Measurements from ENCODE around the gene MST1.

The MST1 gene

GRCh38 chr3:49654955-49655556 is 34.2 kb downstream of the MST1 start:
- no peak for DNase-seq

- DNase-seq, result no peak
Measured at GRCh38 chr3:49654176-49654825, 35.0 kb downstream of the MST1 start.

DNA sequence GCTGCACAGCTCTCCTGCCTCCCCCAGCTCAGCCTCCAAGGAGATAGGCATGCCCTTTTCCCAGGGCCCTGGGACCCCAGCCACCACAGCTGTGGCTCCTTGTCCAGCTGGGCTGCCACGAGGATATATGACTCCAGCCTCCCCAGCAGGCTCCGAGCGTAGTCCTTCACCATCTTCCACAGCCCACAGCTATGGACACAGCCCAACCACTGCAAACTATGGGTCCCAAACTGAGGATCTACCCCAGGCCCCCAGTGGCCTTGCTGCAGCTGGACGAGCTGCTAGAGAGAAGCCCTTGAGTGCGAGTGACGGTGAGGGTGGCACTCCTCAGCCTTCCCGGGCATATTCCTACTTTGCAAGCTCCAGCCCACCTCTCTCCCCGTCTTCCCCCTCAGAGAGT is 35.7 kb downstream of the MST1 start:
- no peak for DNase-seq

- no peak for DNase-seq
Measured at GRCh38 chr3:49652903-49653415, 36.3 kb downstream of the MST1 start.

DNA sequence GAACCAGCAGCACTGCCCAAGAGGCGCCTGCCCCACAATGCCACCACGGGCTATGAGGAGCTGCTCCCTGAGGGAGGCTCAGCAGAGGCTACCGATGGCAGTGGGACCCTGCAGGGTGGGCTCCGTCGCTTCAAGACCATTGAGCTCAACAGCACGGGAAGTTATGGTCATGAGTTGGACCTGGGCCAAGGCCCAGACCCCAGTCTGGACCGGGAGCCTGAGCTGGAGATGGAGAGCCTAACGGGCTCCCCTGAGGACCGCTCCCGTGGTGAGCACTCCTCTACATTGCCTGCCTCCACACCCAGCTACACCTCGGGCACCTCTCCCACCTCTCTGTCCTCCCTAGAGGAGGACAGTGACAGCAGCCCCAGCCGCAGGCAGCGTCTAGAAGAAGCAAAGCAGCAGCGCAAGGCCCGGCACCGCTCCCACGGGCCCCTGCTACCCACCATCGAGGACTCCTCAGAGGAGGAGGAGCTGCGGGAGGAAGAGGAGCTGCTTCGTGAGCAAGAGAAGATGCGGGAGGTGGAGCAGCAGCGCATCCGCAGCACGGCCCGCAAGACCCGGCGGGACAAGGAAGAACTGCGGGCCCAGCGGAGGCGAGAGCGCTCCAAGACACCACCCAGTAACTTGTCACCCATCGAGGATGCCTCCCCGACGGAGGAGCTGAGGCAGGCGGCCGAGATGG is 36.9 kb downstream of the MST1 start:
- DNase-seq, result no peak

- DNase-seq, result no peak
Measured at GRCh38 chr3:49650637-49651036, 38.6 kb downstream of the MST1 start.

- no peak for DNase-seq
Measured at GRCh38 chr3:49650177-49650576, 39.1 kb downstream of the MST1 start.

DNA sequence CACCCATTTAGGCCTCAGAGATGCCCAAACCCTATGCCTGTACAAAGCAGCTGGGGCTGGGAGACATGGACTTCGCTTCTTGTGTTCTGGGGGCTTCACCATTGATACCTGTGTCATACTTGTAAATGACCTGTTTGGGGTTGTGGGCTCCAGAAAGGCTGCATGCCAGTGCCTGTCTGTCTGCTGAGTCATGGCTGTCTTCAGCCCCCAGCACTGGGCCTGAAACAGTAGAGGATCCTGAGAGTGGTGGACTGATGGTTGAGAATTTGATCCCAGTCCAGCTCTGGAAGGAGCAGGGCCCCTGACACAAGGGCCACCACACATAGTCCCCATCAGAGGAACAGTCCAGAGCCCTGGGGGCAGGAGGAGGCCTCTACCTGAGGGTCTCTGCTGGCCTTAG is 39.7 kb downstream of the MST1 start:
- no peak for DNase-seq

- no peak for DNase-seq
Measured at GRCh38 chr3:49648354-49649019, 40.8 kb downstream of the MST1 start.

DNA sequence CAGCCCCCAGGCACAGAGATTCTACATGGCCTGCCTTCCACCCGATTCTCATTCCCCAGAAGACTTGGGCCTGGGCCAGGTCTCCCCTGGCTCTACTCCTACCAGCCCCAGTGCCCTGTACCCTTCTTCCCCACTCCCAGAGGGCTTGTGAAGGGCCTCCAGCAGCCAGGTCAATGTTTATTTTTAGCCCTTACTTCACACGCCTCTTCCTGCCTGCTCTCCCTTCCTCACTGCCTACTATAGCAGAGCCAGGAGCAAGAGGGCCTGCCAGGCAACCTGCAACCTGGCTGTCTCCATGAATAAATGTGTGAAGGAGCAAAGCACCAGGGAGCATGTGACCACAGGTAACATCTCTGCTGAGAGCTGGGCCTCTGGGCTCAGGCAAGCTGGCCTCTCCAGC is 41.5 kb downstream of the MST1 start:
- DNase-seq, result no peak

GRCh38 chr3:49646236-49646635 is 43.0 kb downstream of the MST1 start:
- no peak for DNase-seq

GRCh38 chr3:49644684-49645083 is 44.6 kb downstream of the MST1 start:
- no peak for DNase-seq

DNA sequence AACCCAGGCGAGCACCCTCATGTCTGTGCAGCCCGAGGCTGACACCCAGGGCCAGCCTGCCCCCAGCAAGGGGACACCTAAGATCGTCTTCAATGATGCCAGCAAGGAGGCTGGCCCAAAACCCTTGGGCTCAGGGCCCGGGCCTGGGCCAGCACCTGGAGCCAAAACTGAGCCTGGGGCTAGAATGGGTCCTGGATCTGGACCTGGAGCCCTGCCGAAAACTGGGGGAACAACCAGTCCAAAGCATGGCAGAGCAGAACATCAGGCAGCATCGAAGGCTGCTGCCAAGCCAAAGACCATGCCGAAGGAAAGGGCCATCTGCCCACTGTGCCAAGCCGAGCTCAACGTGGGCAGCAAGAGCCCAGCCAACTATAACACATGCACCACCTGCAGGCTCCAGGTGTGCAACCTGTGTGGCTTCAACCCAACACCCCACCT is 46.5 kb downstream of the MST1 start:
- no peak for DNase-seq

DNA sequence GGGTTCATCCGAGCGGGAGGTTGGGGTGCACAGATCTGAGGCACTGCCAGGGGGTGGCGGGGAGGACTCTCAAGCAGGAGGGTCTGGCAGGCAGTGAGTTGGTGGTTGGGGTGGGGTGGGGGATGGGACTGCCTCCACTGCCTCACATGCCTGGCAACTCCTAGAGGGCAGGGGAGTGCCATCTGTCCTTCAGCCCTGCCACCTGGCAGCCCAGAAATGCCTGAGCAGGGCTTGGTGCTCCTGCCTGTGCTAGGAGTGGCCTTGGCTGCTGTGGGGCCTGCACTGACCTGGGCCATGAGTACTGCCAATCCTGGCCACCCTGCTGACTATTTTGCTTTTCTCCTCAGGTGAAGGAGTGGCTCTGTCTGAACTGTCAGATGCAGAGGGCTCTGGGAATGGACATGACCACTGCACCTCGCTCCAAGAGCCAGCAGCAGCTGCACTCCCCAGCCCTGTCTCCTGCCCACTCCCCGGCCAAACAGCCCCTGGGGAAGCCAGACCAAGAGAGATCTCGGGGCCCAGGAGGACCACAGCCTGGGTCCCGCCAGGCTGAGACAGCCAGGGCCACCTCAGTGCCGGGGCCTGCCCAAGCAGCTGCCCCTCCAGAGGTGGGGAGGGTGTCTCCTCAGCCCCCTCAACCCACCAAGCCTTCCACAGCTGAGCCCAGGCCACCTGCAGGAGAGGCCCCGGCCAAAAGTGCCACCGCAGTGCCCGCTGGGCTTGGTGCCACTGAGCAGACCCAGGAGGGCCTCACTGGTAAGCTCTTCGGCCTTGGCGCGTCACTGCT is 47.2 kb downstream of the MST1 start:
- DNase-seq, result no peak

DNA sequence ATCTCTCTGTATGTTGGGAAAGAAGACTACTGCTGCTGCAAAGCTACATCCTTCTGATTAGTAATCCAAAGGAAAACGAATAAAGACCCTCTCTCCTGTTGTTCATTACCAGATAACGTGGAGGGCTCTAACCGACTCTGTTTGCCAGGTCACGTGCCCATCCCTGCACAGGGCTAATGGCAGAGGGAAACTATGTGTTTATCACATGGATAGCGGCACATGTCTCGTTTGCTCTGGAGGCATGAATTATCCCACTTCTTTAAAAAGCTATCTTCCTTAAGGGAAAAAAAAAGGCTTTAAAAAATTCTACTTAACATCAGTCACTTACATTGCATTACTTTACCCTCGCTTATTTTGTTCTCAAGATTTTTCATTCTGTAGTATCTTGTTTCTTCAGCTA is 48.0 kb downstream of the MST1 start:
- no peak for DNase-seq

- DNase-seq, result no peak
Measured at GRCh38 chr3:49639551-49639950, 49.7 kb downstream of the MST1 start.

DNA sequence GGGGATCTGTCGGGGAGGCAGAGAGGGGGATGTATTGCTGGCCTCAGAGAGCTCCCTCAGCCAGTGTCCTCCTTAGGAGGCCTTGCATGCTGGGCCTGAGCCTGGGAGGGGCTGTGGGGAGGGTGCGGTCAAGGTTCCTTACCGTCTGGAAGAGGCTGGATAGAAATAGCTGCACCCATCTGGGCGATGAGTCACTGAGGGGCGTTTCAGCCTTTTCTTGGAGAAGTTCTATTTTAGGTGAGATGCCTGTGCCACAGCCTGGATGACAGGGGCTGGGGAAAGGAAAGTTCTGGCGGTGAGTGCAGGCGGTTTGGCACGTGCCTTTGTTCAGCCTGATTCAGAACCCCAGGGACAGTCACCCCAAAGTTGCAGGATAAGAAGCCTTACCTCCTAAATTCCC is 50.8 kb downstream of the MST1 start:
- no peak for DNase-seq

DNA sequence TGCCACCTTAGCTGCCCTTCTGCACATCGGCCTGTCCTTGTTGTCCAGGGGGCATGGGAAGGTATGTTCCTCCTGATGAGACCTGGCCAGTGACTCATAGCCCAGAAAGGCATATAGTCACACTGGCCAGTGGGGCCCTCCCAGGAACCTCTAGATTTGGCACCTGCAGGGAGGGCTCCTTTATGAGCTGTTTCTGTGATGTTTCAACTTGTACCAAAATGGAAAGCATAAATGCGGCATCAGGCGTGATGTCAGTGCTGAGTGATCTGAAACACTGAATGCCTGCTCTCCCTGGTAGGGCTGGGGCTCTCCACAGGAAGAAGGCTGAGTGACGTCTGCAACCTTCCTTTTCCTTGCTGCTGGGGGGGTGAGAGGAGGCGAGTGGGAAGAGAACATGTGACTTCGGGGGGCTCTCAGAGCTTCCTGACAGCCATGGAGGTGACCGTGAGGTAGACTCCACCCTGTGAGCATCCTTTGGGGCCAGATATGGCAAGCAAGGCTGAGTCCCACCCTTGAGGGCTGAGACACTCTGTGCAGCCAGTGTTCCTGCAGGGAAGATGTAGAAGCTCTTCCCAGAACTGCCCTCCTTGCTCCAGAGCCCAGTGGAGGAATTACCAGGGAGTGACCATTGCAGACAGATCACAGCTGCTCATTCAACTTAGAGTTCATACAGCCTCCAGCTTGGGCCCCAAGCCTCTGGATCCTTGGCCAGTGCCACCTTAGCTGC is 52.2 kb downstream of the MST1 start:
- no peak for DNase-seq

GRCh38 chr3:49634736-49635135 is 54.5 kb downstream of the MST1 start:
- DNase-seq, result no peak

Measured in NCI-H2171 (cell line).